Epithelial cell of proximal tubule (primary cell): ENCODE measurements around the gene TMEM221. TPM values are rescaled to one million over a fixed set of nuclear protein-coding genes. Genes with fewer than 3 reads are reported as not detected.
"Not testable (repeated sequence)": the region's sequence is repeated elsewhere in the genome, so short reads cannot be mapped to it uniquely, and the experiment has no call there.

Experiments
- DNase-seq: peaks from one replicate; pipeline ENCODE4 v3.0.0-alpha.2; 2011; ENCODE audit warnings: low read depth
- H3K4me3 ChIP-seq: 2 replicates; pipeline ENCODE4 v1.5.1; 2011; ENCODE audit warnings: low read depth, mild to moderate bottlenecking, low read length
- CTCF ChIP-seq: conservative IDR thresholded peaks from 2 replicates; pipeline ENCODE4 v1.5.1; 2012; ENCODE audit warnings: low read depth, mild to moderate bottlenecking, low read length
- total RNA-seq: library from RNA; depleted of rRNA; stranded (reverse); fragments of >200 nt; gene quantifications from 2 replicates; pipeline ENCODE4 v1.2.3, GENCODE V29; 2015

TMEM221 gene
- total RNA-seq, 1 donor from 2014 or later: not detected

- H3K4me3 ChIP-seq: no peak overlapping the region
- no peak for DNase-seq
- TF ChIP-seq CTCF: no peak
Measured at GRCh38 chr19:17482877-17483604, 34.6 kb upstream of the TMEM221 start.

- no peak for TF ChIP-seq CTCF
- H3K4me3 ChIP-seq: no peak overlapping the region
- DNase-seq: no peak
Measured at GRCh38 chr19:17481986-17482385, 33.5 kb upstream of the TMEM221 start.

- no peak overlapping the region for H3K4me3 ChIP-seq
- TF ChIP-seq CTCF: no peak
- no peak for DNase-seq
Measured at GRCh38 chr19:17479325-17479791, 30.9 kb upstream of the TMEM221 start.

- DNase-seq: no peak
Measured at GRCh38 chr19:17475541-17476115, 27.2 kb upstream of the TMEM221 start.

GRCh38 chr19:17475011-17475540 lies 26.6 kb upstream of the TMEM221 start:
- H3K4me3 ChIP-seq, DNase-seq: not testable (repeated sequence)

More at GRCh38 chr19:17475541-17476115, 27.2 kb upstream of the TMEM221 start:
- TF ChIP-seq CTCF: no peak
- no peak overlapping the region for H3K4me3 ChIP-seq

- no peak overlapping the region for H3K4me3 ChIP-seq
- no peak for TF ChIP-seq CTCF
- no peak for DNase-seq
Measured at GRCh38 chr19:17473041-17473440, 24.6 kb upstream of the TMEM221 start.

- peak overlapping the region; percentile 74 for H3K4me3 ChIP-seq
- TF ChIP-seq CTCF: no peak
- DNase-seq: no peak
Measured at GRCh38 chr19:17471410-17472125, 23.1 kb upstream of the TMEM221 start.
